CD4-positive, alpha-beta T cell treated with Interleukin-1 beta for 1 hour (primary cell): Measurements from ENCODE around the gene GRIK3.
"Not testable (repeated sequence)": the region's sequence is repeated elsewhere in the genome, so short reads cannot be mapped to it uniquely, and the experiment has no call there.

ENCODE experiments used
- DNase-seq, 2 donors: peaks; one replicate each; pipeline ENCODE4 v3.0.0-alpha.2; 2020 to 2022

The GRIK3 gene

DNA sequence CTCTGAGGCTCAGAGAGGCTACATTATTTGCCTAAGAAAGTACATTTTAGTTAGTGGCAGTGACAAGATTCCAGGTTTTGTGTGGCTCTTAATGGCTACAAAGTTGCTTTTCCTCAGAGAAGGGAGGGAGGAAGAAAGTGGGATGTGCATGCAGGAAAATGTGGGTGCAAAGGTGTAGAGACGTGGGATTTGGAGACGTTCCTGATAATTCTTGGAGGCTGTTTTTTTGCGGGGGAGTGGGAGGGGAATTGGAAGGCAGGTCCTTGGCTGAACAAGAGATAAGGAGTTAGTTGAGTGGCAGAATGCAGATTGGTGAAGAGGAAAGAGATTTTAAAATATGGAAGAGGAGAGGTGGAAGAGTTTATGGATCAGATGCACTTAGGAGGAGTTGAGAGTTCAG lies 258.1 kb downstream of the GRIK3 start:
- DNase-seq, result no peak

DNA sequence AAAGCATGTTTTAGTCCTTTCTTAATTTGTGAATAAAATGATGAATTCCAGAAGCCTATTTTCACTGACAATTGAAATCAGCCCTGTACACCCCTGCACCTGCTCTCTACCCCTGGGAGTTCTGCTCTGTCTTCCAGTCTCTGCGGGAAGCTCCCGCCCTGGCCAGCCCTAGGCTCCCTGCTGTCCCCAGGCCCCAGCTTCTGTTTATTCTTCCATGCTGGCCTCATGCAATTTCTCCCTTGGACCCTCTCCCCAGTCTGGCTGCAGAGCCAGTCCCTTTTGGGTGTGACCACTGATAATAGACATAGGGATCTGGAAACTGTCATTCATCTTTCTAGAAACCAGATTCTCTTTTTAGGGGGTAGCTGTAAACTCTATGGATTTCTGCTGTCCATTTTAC lies 258.6 kb downstream of the GRIK3 start:
- DNase-seq, result no peak

DNA sequence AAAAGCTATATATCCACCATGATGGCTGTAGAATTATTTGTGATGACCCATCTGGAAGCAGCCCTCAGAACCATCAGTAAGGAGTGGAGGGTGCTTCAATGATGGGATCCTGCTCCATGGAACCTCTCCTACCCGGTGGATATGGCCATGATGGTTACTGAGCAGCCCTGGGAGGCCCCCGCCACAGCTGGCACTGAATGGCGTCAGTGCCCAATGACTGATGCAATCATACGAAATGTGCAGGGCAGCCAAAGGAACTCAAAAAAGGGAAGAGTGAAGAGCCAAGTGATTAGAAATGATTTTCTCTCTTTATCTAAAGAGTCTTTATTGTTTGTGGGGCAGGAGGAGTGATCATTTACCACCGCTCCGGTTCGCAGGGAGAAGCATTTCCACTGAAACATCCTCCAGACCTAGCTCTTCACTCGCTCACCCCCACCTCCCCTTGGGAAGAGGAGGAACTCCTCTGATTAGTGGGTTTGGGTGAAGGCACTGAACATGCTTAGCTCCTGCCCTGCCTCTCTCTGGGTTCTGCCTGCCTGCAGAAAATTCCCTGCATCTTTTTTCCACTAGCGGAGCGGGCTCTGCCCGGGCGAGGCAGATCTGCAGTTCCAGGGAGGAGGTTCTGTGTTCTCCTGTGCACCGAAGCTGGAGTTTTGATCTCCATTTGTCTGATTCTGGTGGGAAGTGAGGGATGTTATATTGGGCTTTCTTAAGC lies 260.3 kb downstream of the GRIK3 start:
- no peak for DNase-seq

DNA sequence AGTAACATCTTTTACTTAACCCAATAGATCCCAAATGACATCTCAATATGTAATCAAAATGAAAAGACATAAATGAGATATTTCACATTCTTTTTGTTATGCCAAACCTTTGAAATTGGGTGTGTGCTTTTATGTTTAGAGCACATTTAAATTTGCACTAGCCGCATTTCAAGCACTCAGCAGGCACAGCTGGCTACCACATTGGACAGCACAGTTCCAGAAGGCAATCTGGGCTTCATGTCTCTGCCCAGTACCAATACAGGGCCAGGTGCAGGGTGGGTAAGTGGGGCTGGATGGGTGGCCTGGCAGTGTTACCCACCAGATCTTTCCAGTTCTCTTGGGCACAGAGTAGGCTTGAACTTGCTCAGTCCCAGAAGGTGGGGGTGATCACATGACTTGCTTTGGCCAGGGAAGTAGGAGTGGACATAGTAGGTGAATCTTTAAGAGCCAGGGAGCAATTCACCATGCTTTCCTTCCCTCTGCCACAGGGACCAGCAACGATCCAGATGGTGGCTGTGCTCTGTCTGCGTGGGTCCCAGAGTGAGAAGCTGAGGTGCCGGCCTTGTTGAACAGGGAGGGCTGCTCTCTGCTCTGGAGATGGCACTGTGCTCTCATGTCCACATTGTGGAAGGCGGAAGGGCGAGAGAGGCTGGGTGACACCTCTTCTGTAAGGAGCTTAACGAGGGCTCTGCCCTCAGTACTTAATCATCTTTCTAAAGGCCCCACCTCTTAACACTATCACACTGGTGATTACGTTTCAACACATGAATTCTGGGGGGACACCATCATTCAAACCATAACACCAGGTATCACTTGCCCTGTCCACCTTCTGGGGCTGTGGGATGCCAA lies 261.4 kb downstream of the GRIK3 start:
- DNase-seq, result no peak

DNA sequence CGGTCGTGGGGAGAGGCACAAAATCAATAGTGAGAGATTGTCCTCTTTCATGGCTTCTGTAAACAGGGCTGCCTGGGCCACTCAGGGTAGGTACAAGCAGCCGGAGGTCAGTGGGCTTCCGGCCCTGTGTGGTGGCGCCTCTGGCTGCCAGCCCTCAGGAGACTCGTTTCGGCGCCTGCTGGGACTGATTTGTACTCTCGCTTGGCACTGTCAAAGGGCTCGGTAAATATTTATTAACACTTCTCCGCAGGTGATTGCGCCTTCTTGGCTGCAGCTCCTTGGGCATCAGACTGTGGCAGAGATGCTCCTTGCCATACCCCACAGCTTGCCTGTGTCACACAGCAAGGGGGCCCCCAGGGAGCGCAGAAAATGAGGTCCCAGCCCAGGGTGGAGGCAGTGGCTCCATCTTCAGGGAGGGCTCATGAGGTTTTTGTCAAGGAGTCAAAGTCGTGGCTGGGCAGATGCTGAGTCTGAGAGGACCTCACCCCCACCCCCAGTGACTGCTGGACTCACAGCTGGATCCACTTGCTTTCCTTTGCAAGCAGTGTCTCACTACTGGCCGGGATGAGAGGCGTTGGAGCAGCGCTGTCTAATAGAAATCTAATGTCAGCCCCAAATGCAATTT lies 262.5 kb downstream of the GRIK3 start:
- no peak for DNase-seq

DNA sequence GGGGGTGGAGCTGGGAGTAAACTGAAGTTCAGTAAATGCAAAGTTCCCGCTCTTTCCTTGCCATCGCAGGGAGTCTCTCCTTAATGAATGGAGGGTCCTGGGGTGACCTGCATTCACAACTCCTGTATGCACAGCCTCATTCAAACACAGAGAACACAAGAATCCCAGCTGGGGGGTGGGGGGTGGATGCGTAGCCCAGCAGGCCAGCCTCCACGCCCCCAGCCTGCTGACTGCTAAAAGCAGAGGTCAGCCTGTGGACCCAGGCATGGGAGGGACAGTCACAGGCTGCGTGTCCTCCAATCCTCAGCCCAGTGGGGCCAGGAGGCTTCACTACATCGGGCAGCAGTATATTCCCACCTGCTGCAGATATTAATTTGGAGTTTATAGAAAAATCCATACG lies 263.1 kb downstream of the GRIK3 start:
- DNase-seq, result no peak

DNA sequence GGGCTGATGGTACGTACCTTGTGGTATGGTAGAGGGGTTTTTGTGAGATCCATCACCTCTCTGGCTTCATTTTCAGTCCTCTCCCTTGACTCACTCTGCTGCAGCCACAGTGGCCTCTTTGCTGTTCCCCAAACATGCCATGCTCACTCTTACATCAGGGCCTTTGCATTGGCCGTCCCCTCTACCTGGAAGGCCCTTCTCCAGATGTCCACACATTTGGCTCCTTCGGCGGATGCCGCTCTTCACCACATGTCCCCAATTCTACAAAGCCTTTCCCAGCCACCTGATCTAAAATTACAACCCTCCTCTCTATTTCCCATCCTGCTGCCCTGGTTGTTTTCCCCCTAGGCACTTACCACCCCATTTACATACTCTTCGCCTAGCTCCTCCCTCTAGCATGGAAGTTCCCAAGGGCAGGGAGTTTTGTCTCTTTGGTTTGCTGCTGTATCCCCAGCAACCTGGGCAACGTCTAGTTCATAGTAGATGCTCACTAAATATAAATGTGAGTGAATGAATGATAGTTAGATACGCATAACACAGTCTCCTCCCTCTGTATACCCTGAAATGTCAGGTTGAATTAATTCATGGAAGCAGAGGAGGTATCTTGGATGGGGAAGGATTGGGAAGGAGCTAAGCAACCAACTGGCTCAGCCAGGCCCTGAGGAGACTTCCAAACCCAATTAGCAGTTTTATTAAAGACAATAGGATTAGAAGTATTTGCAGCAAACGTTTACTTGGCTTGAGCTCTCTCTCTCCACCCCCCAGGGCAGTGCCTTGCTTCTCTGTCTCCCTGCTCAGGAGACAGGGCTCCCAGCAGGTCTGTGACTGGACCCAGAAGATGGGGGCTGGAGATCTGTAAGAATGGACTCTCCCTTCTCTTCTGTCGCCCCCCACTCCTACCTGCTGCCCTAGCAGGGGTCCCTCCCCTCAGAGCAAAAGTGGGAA lies 264.2 kb downstream of the GRIK3 start:
- DNase-seq, result no peak

DNA sequence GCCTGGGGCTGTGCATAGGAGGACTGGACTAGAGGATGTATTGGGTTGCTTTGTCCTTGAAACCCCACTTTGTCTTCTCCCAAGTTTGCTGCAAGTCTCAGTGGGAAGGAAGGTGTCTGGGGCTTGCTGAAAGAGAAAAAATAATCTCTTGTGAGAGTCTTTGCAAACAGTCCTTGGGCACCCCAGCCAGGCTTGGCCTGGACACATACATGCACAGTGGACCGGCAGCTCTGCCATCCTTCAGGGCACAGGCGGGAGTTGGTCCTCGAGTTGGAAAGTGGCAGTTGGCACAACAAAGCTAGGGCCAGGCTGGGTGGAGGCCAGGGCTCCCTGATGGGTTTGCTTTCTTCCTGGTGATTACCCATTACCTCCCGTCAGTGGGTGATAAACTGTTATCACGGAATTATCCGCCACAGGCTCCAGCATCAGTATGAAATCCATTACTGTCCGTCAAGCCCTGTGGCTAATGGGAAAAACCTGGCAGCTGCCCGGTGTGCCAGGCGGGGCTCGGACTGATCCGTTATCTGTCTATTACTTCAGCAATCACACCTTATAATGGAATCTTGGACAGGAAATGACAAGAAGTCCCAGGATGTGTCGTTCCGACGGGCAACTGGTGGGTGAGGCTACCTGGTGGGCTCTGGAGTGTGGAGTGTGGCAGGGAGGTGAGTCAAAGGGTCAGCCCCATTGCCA lies 265.7 kb downstream of the GRIK3 start:
- DNase-seq, result no peak

DNA sequence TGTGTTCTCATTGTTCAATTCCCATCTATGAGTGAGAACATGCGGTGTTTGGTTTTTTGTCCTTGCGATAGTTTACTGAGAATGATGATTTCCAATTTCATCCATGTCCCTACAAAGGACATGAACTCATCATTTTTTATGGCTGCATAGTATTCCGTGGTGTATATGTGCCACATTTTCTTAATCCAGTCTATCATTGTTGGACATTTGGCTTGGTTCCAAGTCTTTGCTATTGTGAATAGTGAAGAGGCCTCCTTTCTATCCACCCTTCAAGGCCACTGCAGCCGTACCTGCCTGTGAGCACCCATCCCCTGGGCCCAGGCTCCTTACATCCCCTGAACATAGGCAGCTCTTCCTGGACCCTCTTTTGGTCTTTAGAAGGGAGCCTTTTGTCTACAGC lies 266.9 kb downstream of the GRIK3 start:
- DNase-seq, result not testable (repeated sequence)

DNA sequence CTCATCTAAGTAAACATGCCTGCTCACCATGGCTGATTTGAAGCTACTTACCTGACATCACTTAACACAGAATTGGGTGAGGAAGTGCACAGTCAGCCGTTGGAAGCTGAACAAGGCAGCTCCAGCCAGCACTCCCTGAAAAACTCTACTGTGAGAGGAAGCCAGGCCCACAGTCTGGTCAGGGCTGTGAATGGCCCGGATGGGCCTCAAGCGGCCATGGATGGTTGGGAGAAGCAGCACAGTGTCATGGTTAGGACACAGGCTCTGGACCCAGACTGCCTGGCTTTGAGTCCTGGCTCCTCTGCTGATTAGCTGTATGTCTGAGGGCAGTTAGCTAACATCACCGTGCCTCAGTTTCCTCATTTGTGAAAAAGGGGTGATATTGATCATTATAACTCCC lies 267.8 kb downstream of the GRIK3 start:
- no peak for DNase-seq

DNA sequence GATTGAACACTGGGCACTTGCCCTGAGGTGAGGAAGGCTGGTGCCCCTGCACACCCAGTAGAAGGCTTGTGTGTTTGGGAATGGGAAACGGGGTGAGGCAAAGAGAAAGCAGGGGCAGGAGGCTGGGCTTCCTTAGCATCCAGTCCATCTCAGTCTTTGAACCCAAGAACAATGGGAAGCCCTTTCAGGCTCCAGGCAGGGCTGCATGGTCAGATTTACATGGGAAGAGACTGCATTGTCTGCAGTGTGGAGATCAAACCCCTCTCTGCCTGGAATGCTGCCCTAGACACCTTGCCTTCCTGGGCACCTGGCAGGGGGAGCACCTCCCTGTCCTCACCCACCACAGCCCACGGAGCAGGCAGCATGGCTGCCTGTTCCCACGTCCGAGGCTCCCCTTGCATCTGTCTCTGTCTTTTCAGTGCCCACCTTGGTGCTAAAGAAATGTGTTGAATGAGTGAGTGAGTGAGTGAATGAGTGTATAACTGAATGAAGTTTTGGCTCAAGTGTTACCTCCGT lies 268.5 kb downstream of the GRIK3 start:
- no peak for DNase-seq

DNA sequence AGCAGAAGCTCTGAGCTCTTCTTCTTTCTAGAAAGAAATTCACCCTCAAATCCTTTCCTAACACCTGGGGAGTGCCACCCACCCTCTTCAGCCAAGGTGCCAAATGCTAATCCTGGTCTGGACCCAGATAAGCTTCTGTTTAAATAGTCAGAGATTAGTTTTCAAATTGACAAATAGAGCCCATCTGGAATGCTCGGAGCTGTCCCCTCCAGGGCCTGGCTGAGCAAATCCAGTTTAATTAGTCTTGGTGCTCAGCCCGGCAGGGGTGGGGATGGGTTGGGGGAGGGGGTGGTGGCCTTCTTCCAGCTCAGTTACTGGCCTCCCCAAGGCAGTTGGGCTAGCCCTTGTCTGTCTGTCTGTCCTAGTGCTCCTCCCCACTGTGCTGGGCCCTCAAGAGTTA lies 269.5 kb downstream of the GRIK3 start:
- no peak for DNase-seq

DNA sequence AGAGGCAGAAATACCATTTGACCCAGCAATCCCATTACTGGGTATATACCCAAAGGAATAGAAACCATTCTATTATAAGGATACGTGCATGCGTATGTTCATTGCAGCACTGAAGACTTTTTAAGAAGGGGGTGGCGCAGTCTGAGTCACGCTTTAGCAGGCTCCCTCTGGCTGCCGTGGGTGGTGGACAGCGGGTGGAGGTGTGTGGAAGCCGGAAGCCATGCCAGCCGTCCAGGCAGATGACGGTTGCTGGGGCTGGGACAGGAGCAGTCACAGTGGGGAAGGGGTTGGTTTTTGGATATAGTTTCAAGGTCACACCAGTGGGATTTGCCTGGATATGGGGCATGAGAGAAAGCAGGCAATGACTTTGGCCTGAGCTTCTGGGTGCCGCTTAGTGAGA lies 270.5 kb downstream of the GRIK3 start:
- no peak for DNase-seq

DNA sequence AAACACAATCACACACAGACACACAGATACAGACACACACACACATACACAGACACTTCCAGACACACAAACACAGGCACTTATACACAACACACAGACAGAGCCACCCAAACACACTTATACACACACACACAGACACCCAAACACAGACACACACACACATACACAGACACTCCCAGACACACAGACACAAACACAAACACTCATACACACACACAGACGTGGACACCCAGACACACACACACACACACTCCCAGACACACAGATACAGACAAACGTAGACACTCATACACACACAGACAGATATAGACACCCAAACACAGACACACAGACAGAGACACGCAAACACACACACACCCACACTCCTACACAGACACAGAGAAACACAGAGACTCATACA lies 272.1 kb downstream of the GRIK3 start:
- no peak for DNase-seq

DNA sequence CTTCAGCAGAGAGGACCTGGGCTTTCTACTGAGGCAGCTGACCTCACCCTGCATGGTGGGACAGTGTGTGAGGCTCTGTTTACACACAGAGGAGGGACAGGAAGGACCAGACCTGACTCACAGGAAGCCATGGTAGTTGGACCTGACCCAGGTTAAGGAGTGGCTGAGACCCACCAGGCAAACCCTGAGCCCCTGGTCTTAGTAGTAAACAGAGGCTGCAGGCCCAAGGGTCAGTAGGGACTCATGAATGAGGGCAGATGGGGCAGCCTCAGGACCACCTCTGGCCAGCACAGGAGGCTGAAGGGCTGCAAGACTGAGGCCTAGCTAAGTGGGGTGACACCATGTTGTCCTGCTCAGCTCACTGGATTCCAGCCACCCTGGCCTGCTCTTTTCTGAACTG lies 273.2 kb downstream of the GRIK3 start:
- DNase-seq, result no peak

DNA sequence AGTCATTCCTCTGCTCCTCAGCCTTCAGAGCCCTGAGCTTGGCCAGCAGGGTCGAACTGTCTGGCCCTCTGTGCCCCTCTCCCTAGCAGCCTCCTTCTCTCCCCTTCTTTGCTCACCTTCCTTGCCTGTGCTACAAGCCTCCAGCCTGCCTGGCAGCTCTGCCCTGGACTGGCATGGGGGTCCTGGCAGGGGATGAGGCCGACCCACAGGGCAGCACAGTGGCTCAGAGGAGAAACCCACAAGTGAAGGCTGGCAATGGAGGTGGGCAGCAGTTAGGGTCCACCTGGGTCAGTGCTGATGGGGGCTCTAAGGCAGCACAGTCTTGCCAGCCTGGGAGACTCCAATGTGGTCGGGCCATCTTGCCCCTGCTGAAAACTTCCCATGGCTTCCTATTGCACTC lies 274.2 kb downstream of the GRIK3 start:
- DNase-seq, result no peak

DNA sequence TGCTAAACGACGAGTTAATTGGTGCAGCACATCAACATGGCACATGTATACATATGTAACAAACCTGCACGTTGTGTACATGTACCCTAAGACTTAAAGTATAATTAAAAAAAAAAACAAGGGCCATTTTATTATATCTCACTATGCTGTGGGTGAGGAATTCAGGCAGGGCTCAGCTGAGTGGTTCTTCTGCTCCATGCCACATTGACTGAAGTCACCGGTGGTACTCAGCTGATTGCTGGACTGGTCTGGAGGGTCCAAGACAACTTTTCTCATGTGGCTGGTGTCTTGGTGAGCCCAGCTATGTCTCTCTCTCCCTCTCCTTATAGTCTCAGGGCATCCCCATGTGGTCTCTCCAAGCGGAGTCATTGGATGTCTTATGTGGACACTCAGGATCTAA lies 275.0 kb downstream of the GRIK3 start:
- no peak for DNase-seq

DNA sequence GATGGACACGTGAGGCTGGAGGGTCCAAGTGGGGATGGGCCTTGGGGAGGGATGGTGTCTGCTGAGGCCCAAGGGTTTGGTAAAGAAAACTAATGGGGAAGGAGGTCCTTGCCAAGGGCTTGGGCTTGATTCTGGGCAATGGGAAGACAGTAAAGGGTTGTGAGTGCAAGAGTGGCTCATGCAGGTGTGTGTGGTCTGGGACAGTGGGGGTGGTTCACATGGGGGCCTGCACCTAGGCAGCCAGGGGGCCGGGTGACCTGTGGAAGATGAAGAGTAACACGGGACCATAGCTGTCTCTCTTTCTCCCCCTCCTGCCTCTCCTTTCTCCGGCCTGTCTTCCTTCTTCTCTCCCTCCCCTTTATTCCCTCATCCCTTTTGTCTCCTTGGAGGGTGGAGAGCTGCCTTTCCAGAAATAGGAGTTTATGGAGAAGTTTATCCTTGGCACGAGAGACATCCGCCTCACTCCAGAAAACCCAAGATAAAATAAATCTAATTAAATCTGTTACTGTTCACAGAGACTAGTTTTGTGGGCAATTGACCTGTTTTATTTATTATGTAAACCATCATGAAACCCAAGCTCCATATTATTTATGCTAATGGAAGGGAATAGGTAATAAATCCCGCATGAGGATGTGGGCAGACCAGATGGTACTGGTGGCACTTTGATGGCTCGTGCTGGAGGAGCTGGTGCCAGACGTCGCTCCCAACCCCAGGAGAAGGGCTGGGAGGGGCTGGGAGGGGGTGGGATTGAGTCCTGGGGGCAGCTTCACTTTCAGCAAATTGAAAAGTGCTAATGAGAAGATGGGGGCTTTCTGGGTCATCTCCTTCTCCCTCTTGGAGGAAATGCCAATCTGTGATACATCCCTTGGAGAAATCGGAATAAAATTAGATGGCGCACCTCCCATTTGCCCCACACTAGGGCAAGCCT lies 278.7 kb downstream of the GRIK3 start:
- no peak for DNase-seq

DNA sequence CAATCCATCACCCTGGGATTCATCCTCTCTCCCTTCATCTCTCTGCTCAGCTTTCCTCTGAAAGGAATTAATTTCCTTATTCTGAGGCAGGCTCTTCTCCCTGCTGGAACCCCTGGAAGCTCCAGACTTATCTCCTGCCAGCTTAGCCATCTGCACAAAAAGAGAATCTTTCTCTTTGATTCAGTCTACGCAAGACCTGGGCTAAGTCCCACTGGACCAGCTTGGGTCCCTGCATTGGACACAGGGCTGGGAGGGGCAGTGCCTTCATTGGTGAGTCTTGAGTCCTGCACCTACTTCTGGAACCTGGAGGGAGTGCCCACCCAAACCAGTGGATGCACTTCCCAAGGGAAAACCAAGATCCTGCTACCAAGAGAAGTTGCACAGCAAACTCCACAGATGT lies 279.9 kb downstream of the GRIK3 start:
- no peak for DNase-seq

DNA sequence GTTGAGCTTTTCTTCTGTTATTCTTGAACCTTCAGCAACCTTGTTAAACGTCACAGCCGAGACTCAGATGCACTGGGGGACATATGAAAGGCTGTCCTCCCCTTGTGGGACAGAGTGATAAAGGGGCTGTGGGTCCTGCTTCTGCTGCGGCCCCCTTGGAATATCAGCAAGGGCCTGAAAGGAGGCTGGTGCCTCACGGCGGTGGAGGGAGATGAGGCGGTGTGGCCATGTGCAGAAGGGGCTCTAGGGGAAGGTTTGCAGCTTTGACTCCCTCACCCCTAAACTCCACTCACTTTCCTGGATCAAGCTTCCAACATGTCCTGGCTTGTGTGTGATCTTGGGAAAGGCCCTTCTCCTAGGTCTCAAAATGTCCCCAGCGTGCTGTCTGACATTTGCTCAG lies 280.9 kb downstream of the GRIK3 start:
- DNase-seq, result no peak

DNA sequence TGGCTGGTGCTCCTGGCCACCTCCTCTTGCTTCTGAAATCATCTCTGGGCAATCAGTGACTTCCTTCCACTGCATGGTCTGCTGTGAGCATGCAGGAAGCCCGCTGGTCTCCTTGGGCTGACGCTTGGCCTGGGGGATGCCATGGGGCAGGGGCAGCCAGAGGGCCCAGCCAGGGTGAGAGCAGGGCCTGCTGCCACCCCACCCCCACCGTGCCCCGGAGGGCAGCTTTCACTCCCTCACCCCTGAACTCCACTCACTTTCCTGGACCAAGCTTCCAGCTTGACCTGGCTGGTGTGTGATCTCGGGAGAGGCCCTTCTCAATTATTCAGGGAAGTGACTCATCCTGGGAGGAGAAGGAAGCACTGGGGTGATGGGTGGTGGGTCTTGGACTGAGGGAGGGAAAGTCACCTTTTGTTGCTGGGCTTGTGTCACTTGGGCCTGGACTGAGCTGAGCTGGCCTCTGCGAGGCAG lies 281.4 kb downstream of the GRIK3 start:
- no peak for DNase-seq
